Measurements from ENCODE around the gene DAAM2. TPM values are rescaled to one million over a fixed set of nuclear protein-coding genes. Genes with fewer than 3 reads are reported as not detected.

Gene DAAM2
- total and polyA plus RNA-seq, 9 of the 15 experiments (the other 6 are each of a cell fraction or from before 2014, with no cell fraction given) = 0.01 to 0.07 TPM; not detected in 7

- no peak overlapping the region for H2AFZ ChIP-seq (ENCODE audit: low read depth, low read length)
- peaks cover 5% of the 10 kb centered on the region for H3K9me3 ChIP-seq (replicated peaks; ENCODE audit: control insufficient read depth, insufficient read depth, low read depth, low read length)
- H3K9me1 ChIP-seq (ENCODE audit: control insufficient read depth, insufficient read depth, low read length) = no peaks in the 10 kb centered on the region
- DNase-seq (ENCODE audit: extremely low read depth in 1 of 4, low spot score in 3 of 4) = no peak
- BruUV-seq (replicated peaks) = no TSS peak
- no peak for ATAC-seq
- H3K27me3 ChIP-seq (ENCODE audit: control insufficient read depth in 2 of 2, insufficient read depth in 2 of 2, low read length in 2 of 2) = peaks cover 0 to 6% of the 10 kb centered on the region in 2 experiments; a peak in 1 of 5 replicates
- no peaks in the 10 kb centered on the region for H3K4me1 ChIP-seq (replicated peaks in 1 of 2; ENCODE audit: control insufficient read depth in 2 of 2, insufficient read depth in 2 of 2, low read length in 2 of 2)
- H3K4me2 ChIP-seq (ENCODE audit: insufficient read depth, low read length) = no peak overlapping the region
- no peak overlapping the region for H3K4me3 ChIP-seq
- POLR2A ChIA-PET = no interaction called here
- H3K27ac ChIP-seq (ENCODE audit: extremely low read depth, low read depth, low read length) = no peak overlapping the region
- no peak overlapping the region for H3K9ac ChIP-seq (ENCODE audit: insufficient read depth in 1 of 2, low read depth in 2 of 2, low read length in 2 of 2)
- H3K79me2 ChIP-seq (ENCODE audit: control insufficient read depth, insufficient read depth, low read length) = no peaks in the 10 kb centered on the region
- no peaks in the 10 kb centered on the region; the same call in 1 of the 2 replicates for H4K20me1 ChIP-seq (replicated peaks; ENCODE audit: control insufficient read depth, insufficient read depth, low read length)
- WGBS (ENCODE audit: insufficient coverage, low coverage, missing lambda C conversion rate) = 34% methylated on average over 7 of the region's 11 CpGs
- intact Hi-C loops (cut with micrococcal nuclease) (no loop called here), in situ Hi-C loops (cut with MboI) (no loop called here)
- FAIRE-seq = no peak
- CTCF ChIA-PET (ENCODE audit: low intra/inter-chr PET ratio) = no interaction called here
- H3K36me3 ChIP-seq (ENCODE audit: control insufficient read depth, insufficient read depth, low read length) = peaks cover 6% of the 10 kb centered on the region; the same call in 1 of the 3 replicates
- TF ChIP-seq, protein P1, sequence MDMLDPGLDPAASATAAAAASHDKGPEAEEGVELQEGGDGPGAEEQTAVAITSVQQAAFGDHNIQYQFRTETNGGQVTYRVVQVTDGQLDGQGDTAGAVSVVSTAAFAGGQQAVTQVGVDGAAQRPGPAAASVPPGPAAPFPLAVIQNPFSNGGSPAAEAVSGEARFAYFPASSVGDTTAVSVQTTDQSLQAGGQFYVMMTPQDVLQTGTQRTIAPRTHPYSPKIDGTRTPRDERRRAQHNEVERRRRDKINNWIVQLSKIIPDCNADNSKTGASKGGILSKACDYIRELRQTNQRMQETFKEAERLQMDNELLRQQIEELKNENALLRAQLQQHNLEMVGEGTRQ (CRISPR knock-in tag; IDR thresholded peaks at IDR 0.05) = no peak
- TF ChIP-seq MCM5 (IDR thresholded peaks at IDR 0.05; ENCODE audit: low read depth) = no peak
- TF ChIP-seq ARHGAP35 (IDR thresholded peaks at IDR 0.05; ENCODE audit: partially characterized antibody) = no peak
- TF ChIP-seq CBX1 (IDR thresholded peaks at IDR 0.05; ENCODE audit: low read depth) = no peak
- no peak for TF ChIP-seq ESRRA (IDR thresholded peaks at IDR 0.05; ENCODE audit: borderline replicate concordance, low read depth)
Observed at GRCh38 chr6:39927159-39927558, 135.0 kb downstream of the DAAM2 start.
